A673 (cell line): Measurements from ENCODE around the gene DAW1.

Experiments used
- CTCF ChIP-seq: fragments of 300-800, 200-600 bp; sonication (generic); conservative IDR thresholded peaks from 2 replicates; pipeline ENCODE4 v1.5.1; 2017; ENCODE audit warnings: low read depth, mild to moderate bottlenecking, antibody characterized with exemption, low read length, moderate library complexity, mixed read lengths
- EZH2 ChIP-seq: fragments of 200-600 bp; sonication (generic); IDR thresholded peaks from 2 replicates; pipeline ENCODE4 v1.6.1; 2017; ENCODE audit warnings: borderline replicate concordance, low read depth, mild to moderate bottlenecking, mixed read lengths, antibody characterized with exemption, low read length; ENCODE audit not compliant: poor library complexity, severe bottlenecking

DNA sequence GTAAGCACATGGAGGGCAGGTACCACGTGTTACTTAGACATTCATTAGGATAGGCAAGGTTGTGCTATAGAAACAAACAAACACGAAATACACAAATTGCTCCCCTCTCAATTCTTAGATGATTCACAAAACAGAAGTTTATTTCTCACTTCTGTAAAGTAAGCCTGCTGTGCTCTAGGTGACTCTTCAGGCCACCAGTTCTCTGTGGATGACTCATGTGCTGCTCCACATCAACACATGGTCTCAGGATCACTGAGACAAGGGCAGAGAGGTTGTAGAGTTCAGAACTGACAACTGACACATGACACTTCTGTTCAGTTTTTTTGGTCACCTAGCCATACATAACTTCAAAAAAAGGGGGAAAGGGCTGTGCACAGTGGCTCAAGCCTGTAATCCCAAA lies 70.6 kb downstream of the DAW1 start:
- TF ChIP-seq CTCF, result no peak
- TF ChIP-seq EZH2, result no peak
